ENCODE results near the gene SLC25A10. TPM values are rescaled to one million over a fixed set of nuclear protein-coding genes. Genes with fewer than 3 reads are reported as not detected.

The SLC25A10 gene
- polyA plus RNA-seq, 6 donors from 2014 or later, result 0.92 to 5.0 (median 2.3) TPM; not detected in 1

- Mint-ChIP-seq H3K27me3 (no peaks in the 10 kb centered on the region), H3K4me3 (peak overlapping the region in 7 of 8 donors; percentile 15 to 97 (median 32)), H3K36me3 (peaks cover 0 to 7% of the 10 kb centered on the region in 2 donors), H3K27ac (no peak overlapping the region), H3K9me3 (no peaks in the 10 kb centered on the region), H3K4me1 (peaks cover 21 to 47% (median 23%) of the 10 kb centered on the region in 3 donors)
- no peak for ATAC-seq (ENCODE audit: low read depth in 2 of 2)
- DNase-seq, result no peak
Observed at GRCh38 chr17:81681672-81682071, 30.4 kb upstream of the SLC25A10 start.

- Mint-ChIP-seq H3K27ac (peak overlapping the region in 4 of 6 donors; percentile 79 to 92 (median 87)), H3K36me3 (peaks cover 0 to 7% of the 10 kb centered on the region in 2 donors), H3K4me3 (peak overlapping the region; percentile 90 to 99 (median 97)), H3K27me3 (no peaks in the 10 kb centered on the region), H3K9me3 (no peaks in the 10 kb centered on the region), H3K4me1 (peaks cover 31 to 52% (median 31%) of the 10 kb centered on the region in 3 donors)
- DNase-seq (no peak), ATAC-seq (ENCODE audit: low read depth in 2 of 2) (no peak)
Observed at GRCh38 chr17:81682565-81683207, 29.4 kb upstream of the SLC25A10 start.

- DNase-seq (no peak), ATAC-seq (ENCODE audit: low read depth in 2 of 2) (peak; percentile 10 to 11)
- peaks cover 31 to 49% (median 31%) of the 10 kb centered on the region in 3 donors for H3K4me1 Mint-ChIP-seq
- H3K9me3 Mint-ChIP-seq, result no peaks in the 10 kb centered on the region
- H3K36me3 Mint-ChIP-seq, result peaks cover 0 to 7% of the 10 kb centered on the region in 2 donors
- H3K27me3 Mint-ChIP-seq, result no peaks in the 10 kb centered on the region
- H3K4me3 Mint-ChIP-seq, result peak overlapping the region; percentile 90 to 99 (median 97)
- peak overlapping the region in 3 of 6 donors; percentile 44 to 92 (median 92) for H3K27ac Mint-ChIP-seq
Observed at GRCh38 chr17:81683208-81683583, 28.9 kb upstream of the SLC25A10 start.

GRCh38 chr17:81683584-81684441, 28.3 kb upstream of the SLC25A10 start, which contains the start of the genes ARL16 and HGS:
Gene ARL16, minus strand, starts transcription at chr17:81683797. Its CDS starts 44 bp downstream, at chr17:81683753.
Gene HGS, plus strand, starts transcription at chr17:81684011. Its CDS starts 56 bp downstream, at chr17:81684067.
- ATAC-seq (ENCODE audit: low read depth in 2 of 2) (peak; percentile 97), DNase-seq (peak; percentile 98)
- H3K4me3 Mint-ChIP-seq, result peak within 1 kb of the TSS; percentile 90 to 99 (median 97)
- H3K4me1 Mint-ChIP-seq, result peaks cover 31 to 49% (median 34%) of the 10 kb centered on the region in 3 donors
- peaks cover 0 to 7% of the 10 kb centered on the region in 2 donors for H3K36me3 Mint-ChIP-seq
- no peaks in the 10 kb centered on the region for H3K9me3 Mint-ChIP-seq
- no peaks in the 10 kb centered on the region for H3K27me3 Mint-ChIP-seq
- H3K27ac Mint-ChIP-seq, result peak within 1 kb of the TSS; percentile 88 to 98 (median 92)

- peak overlapping the region; percentile 82 to 99 (median 90) for H3K4me3 Mint-ChIP-seq
- H3K27ac Mint-ChIP-seq, result peak overlapping the region in 5 of 6 donors; percentile 47 to 92 (median 80)
- H3K9me3 Mint-ChIP-seq, result no peaks in the 10 kb centered on the region
- H3K36me3 Mint-ChIP-seq, result peaks cover 0 to 7% of the 10 kb centered on the region in 2 donors
- no peak for DNase-seq
- no peak for ATAC-seq (ENCODE audit: low read depth in 2 of 2)
- no peaks in the 10 kb centered on the region for H3K27me3 Mint-ChIP-seq
- H3K4me1 Mint-ChIP-seq, result peaks cover 37 to 50% (median 39%) of the 10 kb centered on the region in 3 donors
Observed at GRCh38 chr17:81684442-81684911, 27.6 kb upstream of the SLC25A10 start.

GRCh38 chr17:81685108-81685507, 27.0 kb upstream of the SLC25A10 start:
- H3K4me3 Mint-ChIP-seq, result peak overlapping the region; percentile 82 to 99 (median 90)
- peak overlapping the region in 2 of 6 donors; percentile 80 to 86 for H3K27ac Mint-ChIP-seq
- no peaks in the 10 kb centered on the region for H3K9me3 Mint-ChIP-seq
- H3K36me3 Mint-ChIP-seq, result peaks cover 0 to 7% of the 10 kb centered on the region in 2 donors
- DNase-seq (no peak), ATAC-seq (ENCODE audit: low read depth in 2 of 2) (no peak)
- peaks cover 43 to 57% (median 43%) of the 10 kb centered on the region in 3 donors for H3K4me1 Mint-ChIP-seq
- no peaks in the 10 kb centered on the region for H3K27me3 Mint-ChIP-seq

- Mint-ChIP-seq H3K9me3 (no peaks in the 10 kb centered on the region), H3K4me1 (peaks cover 43 to 48% (median 48%) of the 10 kb centered on the region in 3 donors), H3K27me3 (no peaks in the 10 kb centered on the region), H3K4me3 (no peak overlapping the region), H3K36me3 (peaks cover 0 to 7% of the 10 kb centered on the region in 2 donors), H3K27ac (no peak overlapping the region)
- no peak for DNase-seq
- ATAC-seq (ENCODE audit: low read depth in 2 of 2), result no peak
Observed at GRCh38 chr17:81686614-81687013, 25.5 kb upstream of the SLC25A10 start.

GRCh38 chr17:81687770-81688541, 24.1 kb upstream of the SLC25A10 start:
- no peak for ATAC-seq (ENCODE audit: low read depth in 2 of 2)
- Mint-ChIP-seq H3K27me3 (no peaks in the 10 kb centered on the region), H3K4me3 (peak overlapping the region in 1 of 8 donors; percentile 41), H3K9me3 (no peaks in the 10 kb centered on the region), H3K27ac (peak overlapping the region in 1 of 6 donors; percentile 51), H3K36me3 (peaks cover 0 to 7% of the 10 kb centered on the region in 2 donors), H3K4me1 (peaks cover 39 to 41% (median 39%) of the 10 kb centered on the region in 3 donors)
- DNase-seq, result no peak

- no peak for ATAC-seq (ENCODE audit: low read depth in 2 of 2)
- Mint-ChIP-seq H3K27me3 (no peaks in the 10 kb centered on the region), H3K4me1 (peaks cover 35 to 40% (median 38%) of the 10 kb centered on the region in 3 donors), H3K9me3 (no peaks in the 10 kb centered on the region), H3K4me3 (no peak overlapping the region), H3K27ac (no peak overlapping the region), H3K36me3 (peaks cover 0 to 4% of the 10 kb centered on the region in 2 donors)
- no peak for DNase-seq
Observed at GRCh38 chr17:81688616-81689015, 23.5 kb upstream of the SLC25A10 start.

- Mint-ChIP-seq H3K36me3 (no peaks in the 10 kb centered on the region), H3K27ac (peak overlapping the region in 1 of 6 donors; percentile 64), H3K9me3 (no peaks in the 10 kb centered on the region), H3K4me1 (peaks cover 26 to 33% (median 29%) of the 10 kb centered on the region in 3 donors), H3K27me3 (no peaks in the 10 kb centered on the region), H3K4me3 (peak overlapping the region in 1 of 8 donors; percentile 70)
- DNase-seq, result no peak
- ATAC-seq (ENCODE audit: low read depth in 2 of 2), result no peak
Observed at GRCh38 chr17:81690066-81690465, 22.0 kb upstream of the SLC25A10 start.

- H3K4me1 Mint-ChIP-seq, result peaks cover 24 to 29% (median 26%) of the 10 kb centered on the region in 3 donors
- DNase-seq (no peak), ATAC-seq (ENCODE audit: low read depth in 2 of 2) (no peak)
- no peak overlapping the region for H3K27ac Mint-ChIP-seq
- H3K36me3 Mint-ChIP-seq, result no peaks in the 10 kb centered on the region
- no peak overlapping the region for H3K4me3 Mint-ChIP-seq
- H3K9me3 Mint-ChIP-seq, result no peaks in the 10 kb centered on the region
- H3K27me3 Mint-ChIP-seq, result no peaks in the 10 kb centered on the region
Observed at GRCh38 chr17:81690549-81690948, 21.5 kb upstream of the SLC25A10 start.

- ATAC-seq (ENCODE audit: low read depth in 2 of 2) (no peak), DNase-seq (no peak)
- Mint-ChIP-seq H3K4me1 (peaks cover 17 to 27% (median 25%) of the 10 kb centered on the region in 3 donors), H3K36me3 (no peaks in the 10 kb centered on the region), H3K9me3 (no peaks in the 10 kb centered on the region), H3K27ac (no peak overlapping the region), H3K27me3 (no peaks in the 10 kb centered on the region), H3K4me3 (no peak overlapping the region)
Observed at GRCh38 chr17:81691196-81691595, 20.9 kb upstream of the SLC25A10 start.

- Mint-ChIP-seq H3K36me3 (no peaks in the 10 kb centered on the region), H3K4me1 (peaks cover 15 to 27% (median 21%) of the 10 kb centered on the region in 3 donors), H3K9me3 (no peaks in the 10 kb centered on the region), H3K27ac (no peak overlapping the region), H3K27me3 (no peaks in the 10 kb centered on the region), H3K4me3 (no peak overlapping the region)
- no peak for ATAC-seq (ENCODE audit: low read depth in 2 of 2)
- no peak for DNase-seq
Observed at GRCh38 chr17:81691608-81692007, 20.5 kb upstream of the SLC25A10 start.
